GM18868 (cell line): ENCODE data around the gene TNFRSF18.

Experiments
- ATAC-seq: cut with Tn5 transposase; IDR thresholded peaks from one replicate; pipeline ENCODE4 v1.9.1; 2021; ENCODE audit warnings: mild to moderate bottlenecking, moderate library complexity; ENCODE audit not compliant: unreplicated experiment

TNFRSF18 gene

GRCh38 chr1:1240822-1241587, 34.6 kb upstream of the TNFRSF18 start:
- ATAC-seq: no peak

DNA sequence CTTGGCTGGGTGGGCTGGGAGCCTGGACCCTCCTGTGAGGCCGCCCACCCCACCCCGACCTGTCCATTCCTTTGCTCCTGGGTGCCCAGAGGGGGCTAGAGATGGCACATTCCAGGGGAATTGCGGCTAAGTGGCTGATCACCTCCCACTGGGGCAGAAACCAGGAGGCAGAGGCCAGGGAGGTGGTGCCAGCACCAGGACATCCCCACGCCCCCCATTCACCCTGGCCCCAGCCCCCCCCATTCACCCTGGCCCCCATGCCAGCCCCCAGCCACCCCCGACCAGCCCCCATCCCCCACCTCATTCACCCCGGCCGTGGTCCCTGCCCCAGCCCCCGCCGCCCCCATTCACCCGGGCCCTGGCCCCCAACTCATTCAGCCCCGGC, 33.9 kb upstream of the TNFRSF18 start:
- ATAC-seq: no peak

DNA sequence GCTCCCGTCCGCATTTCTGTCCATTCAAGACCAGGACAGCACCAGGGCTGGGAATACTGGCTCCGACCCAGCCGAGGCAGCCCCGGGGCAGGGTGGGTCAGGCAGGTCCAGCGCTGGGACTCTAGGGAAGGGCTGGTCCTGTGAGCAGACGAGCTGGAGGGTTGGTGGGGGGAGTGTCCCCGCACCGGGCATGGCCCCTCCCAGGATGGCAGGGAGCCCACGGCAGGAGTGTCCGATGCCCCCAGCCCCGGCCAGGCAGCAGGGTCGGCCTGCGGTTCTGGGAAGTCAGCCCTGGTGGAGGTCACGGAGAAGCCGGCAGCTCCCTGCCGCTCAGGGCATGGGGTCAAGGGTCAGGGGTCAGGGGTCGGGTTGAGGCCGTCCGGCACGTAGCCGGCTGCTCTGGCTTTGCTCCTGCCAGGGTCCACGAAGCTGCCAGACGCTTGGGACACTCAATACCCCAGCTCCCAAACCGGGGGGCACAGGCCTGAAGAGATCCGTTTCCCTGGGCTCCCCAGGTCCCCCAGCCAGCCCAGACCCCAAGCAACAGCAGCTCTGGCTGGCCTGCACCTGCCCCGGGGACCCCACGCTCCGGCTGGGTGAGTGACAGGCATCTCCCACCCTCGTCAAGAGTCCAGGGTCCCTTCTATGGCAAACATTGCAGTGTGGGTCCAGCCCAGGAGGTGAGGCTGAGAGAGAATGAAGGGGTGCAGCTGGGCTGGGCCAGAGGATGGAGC, 33.4 kb upstream of the TNFRSF18 start:
- no peak for ATAC-seq

DNA sequence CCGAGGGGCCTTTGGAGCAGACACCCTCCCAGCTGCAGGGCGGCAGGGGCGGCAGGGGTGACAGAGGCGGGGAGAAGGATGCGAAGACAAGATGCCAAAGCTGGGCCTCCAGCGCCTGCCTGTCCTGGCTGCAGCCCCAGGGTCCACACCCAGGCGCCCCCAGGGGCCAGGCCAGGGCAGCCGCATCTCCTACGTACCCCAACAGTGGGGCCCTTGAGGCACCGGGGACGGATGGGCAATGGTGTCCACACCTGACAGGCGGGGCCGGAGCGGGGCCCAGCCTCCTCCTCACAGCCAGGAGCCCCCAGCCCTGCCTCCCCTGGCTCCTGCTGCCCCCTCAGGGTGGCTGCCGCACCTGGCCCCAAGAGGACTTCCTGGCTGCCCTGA, 32.8 kb upstream of the TNFRSF18 start:
- ATAC-seq: no peak

- no peak for ATAC-seq
Measured at GRCh38 chr1:1238702-1239178, 32.3 kb upstream of the TNFRSF18 start.

- no peak for ATAC-seq
Measured at GRCh38 chr1:1237874-1238701, 31.7 kb upstream of the TNFRSF18 start.

DNA sequence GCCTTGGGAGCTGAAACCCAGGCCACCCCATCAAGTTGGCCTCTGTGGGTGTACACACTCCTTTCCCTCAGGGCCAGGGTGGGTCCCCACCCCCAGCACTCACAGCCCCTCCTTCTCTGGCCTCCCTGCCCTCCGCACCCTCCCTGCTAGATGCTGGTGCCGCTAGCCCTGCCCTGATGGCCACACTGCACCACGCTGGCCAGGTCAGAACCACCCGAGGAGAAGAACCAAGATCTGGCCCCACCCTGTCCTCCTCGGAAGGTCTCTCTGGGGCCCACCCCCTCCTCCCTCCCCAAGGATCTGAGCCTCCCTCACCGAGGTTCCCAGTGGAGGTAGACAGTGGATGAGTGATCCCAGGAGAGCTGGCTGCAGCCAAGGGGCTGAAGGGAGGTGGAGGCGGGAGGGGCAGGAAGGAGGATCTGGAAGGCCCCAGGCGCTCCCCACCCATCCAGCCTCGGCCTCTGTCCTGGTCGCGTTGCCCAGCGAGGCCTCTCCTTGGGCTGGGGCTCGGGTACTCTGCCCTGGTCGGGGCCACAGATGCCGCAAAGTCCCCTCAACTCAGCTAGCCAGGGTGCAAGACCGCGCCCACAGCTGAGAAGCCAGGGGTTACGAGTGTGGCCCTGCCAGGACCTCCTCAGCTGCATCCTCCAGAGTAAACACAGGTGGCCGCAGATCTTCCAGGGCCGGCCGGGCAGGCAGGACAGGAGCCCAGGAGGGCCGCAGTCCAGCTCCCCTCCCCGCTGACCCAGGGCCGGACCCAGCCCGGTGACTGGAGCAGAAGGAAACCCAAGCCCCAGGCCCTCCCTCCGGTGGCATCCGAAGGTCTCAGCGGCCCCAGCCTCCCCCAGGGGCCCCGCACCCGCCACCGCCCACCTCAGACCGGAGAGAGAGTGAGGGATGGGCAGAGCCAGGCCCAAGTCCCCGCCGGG, 30.8 kb upstream of the TNFRSF18 start:
- no peak for ATAC-seq

- ATAC-seq: no peak
Measured at GRCh38 chr1:1236176-1236763, 29.9 kb upstream of the TNFRSF18 start.

- ATAC-seq: no peak
Measured at GRCh38 chr1:1235016-1235744, 28.8 kb upstream of the TNFRSF18 start.

DNA sequence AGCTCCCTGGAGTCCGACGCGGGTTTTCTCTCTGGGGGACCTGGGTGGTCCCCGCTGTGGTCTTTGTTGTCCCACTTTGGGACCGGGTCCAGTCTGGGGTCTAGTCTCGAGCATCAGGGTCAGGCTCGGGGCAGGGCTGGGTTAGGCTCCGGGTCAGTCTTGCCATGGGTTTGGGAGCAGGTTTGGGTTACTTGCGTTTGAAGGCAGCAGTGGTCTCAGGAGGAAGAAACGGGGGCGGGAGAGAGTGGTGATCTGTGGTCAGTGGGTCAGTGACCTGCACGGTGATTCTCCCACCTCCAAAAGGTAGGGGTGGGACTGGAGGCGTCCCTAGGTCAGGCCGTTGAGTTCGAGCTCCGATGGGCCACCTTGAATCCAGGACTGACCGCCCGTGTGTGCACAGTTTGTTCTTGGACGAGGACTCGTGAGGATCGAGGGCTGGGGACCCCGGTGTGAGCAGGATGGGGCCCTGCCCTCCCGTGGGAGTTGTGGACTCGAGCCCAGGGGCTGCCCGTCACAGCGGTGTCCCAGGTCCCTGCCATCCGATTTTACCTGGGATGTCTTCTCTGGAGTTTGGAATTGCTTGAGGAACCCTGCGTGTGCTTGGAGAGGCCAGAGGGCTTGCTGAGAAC, 27.9 kb upstream of the TNFRSF18 start:
- ATAC-seq: no peak

DNA sequence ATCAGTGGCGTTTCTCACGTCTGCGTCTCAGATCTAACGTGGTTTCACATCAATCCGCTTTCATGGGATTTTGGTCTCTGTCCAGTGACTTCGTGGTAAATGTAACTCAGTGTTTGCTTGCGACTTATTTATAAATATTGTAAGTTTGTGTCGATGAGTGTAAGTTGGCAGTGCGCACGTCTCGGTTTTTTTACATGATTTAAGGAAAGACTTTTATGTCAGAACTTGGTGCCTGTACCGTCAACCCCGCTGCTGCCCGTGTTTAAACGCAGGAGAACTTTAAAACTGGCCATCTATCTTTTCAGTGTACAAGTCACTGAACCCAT, 27.1 kb upstream of the TNFRSF18 start:
- ATAC-seq: no peak

DNA sequence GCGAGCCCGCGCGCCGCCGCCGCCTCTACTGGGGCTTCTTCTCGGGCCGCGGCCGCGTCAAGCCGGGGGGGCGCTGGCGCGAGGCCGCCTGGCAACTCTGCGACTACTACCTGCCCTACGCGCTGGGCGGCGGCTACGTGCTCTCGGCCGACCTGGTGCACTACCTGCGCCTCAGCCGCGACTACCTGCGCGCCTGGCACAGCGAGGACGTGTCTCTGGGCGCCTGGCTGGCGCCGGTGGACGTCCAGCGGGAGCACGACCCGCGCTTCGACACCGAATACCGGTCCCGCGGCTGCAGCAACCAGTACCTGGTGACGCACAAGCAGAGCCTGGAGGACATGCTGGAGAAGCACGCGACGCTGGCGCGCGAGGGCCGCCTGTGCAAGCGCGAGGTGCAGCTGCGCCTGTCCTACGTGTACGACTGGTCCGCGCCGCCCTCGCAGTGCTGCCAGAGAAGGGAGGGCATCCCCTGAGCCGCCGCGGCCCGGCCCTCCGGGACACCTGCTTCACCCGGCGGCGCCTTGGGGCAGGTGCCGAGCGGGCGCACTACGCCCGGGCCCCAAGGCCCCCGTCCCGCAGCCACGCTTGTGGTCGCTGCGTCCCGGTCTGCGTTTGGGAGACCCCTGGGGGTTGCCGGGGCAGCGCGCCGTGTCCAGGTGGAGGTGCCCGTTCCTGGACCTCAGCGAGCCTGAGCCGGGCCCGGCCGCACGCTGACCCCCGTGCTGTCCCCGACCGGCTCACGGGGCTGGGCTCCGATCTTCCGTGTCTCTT, 26.6 kb upstream of the TNFRSF18 start:
- no peak for ATAC-seq

DNA sequence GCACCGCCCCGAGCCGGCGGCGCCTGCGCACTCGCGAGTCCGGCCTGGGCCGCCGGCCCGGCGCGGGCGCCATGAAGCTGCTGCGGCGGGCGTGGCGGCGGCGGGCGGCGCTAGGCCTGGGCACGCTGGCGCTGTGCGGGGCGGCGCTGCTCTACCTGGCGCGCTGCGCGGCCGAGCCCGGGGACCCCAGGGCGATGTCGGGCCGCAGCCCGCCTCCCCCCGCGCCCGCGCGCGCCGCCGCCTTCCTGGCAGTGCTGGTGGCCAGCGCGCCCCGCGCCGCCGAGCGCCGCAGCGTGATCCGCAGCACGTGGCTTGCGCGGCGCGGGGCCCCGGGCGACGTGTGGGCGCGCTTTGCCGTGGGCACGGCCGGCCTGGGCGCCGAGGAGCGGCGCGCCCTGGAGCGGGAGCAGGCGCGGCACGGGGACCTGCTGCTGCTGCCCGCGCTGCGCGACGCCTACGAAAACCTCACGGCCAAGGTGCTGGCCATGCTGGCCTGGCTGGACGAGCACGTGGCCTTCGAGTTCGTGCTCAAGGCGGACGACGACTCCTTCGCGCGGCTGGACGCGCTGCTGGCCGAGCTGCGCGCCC, 25.9 kb upstream of the TNFRSF18 start, which contains the start of gene B3GALT6:
TSS of gene B3GALT6 (plus strand) at position 30 of the 588 bp plus-strand sequence. CDS start at position 72, 42 bp downstream.
- no peak for ATAC-seq

- peak; percentile 92 for ATAC-seq
Measured at GRCh38 chr1:1231400-1232207, 25.2 kb upstream of the TNFRSF18 start, which contains the start of gene SDF4. Gene SDF4 (minus strand): TSS chr1:1232001. CDS start chr1:1228772, 3,229 bp downstream.

- ATAC-seq: no peak
Measured at GRCh38 chr1:1230656-1231399, 24.4 kb upstream of the TNFRSF18 start.

- no peak for ATAC-seq
Measured at GRCh38 chr1:1229770-1230169, 23.4 kb upstream of the TNFRSF18 start.
